ENCODE measurements around the gene PCOLCE2. TPM values are rescaled to one million over a fixed set of nuclear protein-coding genes. Genes with fewer than 3 reads are reported as not detected.

Gene PCOLCE2
- total RNA-seq, 1 donor from 2014 or later, result 5.4 TPM

GRCh38 chr3:142778541-142778940 is 110.3 kb downstream of the PCOLCE2 start:
- no peak overlapping the region for H3K4me3 Mint-ChIP-seq (ENCODE audit: unreplicated experiment)
- no peaks in the 10 kb centered on the region for H3K9me3 Mint-ChIP-seq (ENCODE audit: unreplicated experiment)
- Histone ChIP-seq H4K20me1 (ENCODE audit: insufficient read depth, low read length) (no peaks in the 10 kb centered on the region), H3K4me1 (ENCODE audit: insufficient read depth, low read length) (no peaks in the 10 kb centered on the region), H3K4me3 (ENCODE audit: insufficient read depth, low read depth, low read length) (no peak overlapping the region), H3K27ac (ENCODE audit: low read depth, low read length) (no peak overlapping the region), H2AFZ (ENCODE audit: low read depth, low read length) (no peak overlapping the region), H3K36me3 (ENCODE audit: insufficient read depth, low read length) (no peaks in the 10 kb centered on the region), H3K9ac (ENCODE audit: low read length) (no peak overlapping the region), H3K4me2 (ENCODE audit: low read length) (no peak overlapping the region), H3K27me3 (ENCODE audit: insufficient read depth, low read length) (no peaks in the 10 kb centered on the region), H3K9me3 (ENCODE audit: insufficient read depth, low read depth, low read length) (no peaks in the 10 kb centered on the region), H3K79me2 (ENCODE audit: insufficient read depth, low read length) (no peaks in the 10 kb centered on the region)
- FAIRE-seq (no peak), DNase-seq (ENCODE audit: low read depth) (no peak)
- TF ChIP-seq EZH2 (IDR thresholded peaks at IDR 0.05; ENCODE audit: insufficient read depth, low read length), result no peak
- no peak overlapping the region for H3K27ac Mint-ChIP-seq (ENCODE audit: unreplicated experiment)
- H3K4me1 Mint-ChIP-seq (ENCODE audit: low read depth, unreplicated experiment), result peaks cover 2% of the 10 kb centered on the region
- H3K36me3 Mint-ChIP-seq (ENCODE audit: low read depth, unreplicated experiment), result peaks cover 10% of the 10 kb centered on the region
- no peaks in the 10 kb centered on the region for H3K27me3 Mint-ChIP-seq (ENCODE audit: low read depth, unreplicated experiment)

GRCh38 chr3:142777927-142778326 is 111.0 kb downstream of the PCOLCE2 start:
- Mint-ChIP-seq H3K9me3 (ENCODE audit: unreplicated experiment) (no peaks in the 10 kb centered on the region), H3K27ac (ENCODE audit: unreplicated experiment) (no peak overlapping the region), H3K4me3 (ENCODE audit: unreplicated experiment) (no peak overlapping the region)

GRCh38 chr3:142768338-142768737 is 120.5 kb downstream of the PCOLCE2 start:
- H3K4me3 Mint-ChIP-seq (ENCODE audit: unreplicated experiment), result no peak overlapping the region
- H3K9me3 ChIP-seq (ENCODE audit: insufficient read depth, low read depth, low read length), result no peaks in the 10 kb centered on the region
- H3K9me3 Mint-ChIP-seq (ENCODE audit: unreplicated experiment), result no peaks in the 10 kb centered on the region
- no peak for FAIRE-seq
- DNase-seq (ENCODE audit: low read depth), result no peak
- H3K79me2 ChIP-seq (ENCODE audit: insufficient read depth, low read length), result no peaks in the 10 kb centered on the region
- H3K27ac Mint-ChIP-seq (ENCODE audit: unreplicated experiment), result no peak overlapping the region
- H3K9ac ChIP-seq (ENCODE audit: low read length), result no peak overlapping the region
- no peak overlapping the region for H3K27ac ChIP-seq (ENCODE audit: low read depth, low read length)
- H3K4me3 ChIP-seq (ENCODE audit: insufficient read depth, low read depth, low read length), result no peak overlapping the region
- H3K36me3 Mint-ChIP-seq (ENCODE audit: low read depth, unreplicated experiment), result peaks cover 8% of the 10 kb centered on the region
- H4K20me1 ChIP-seq (ENCODE audit: insufficient read depth, low read length), result no peaks in the 10 kb centered on the region
- H2AFZ ChIP-seq (ENCODE audit: low read depth, low read length), result no peak overlapping the region
- no peak for TF ChIP-seq EZH2 (IDR thresholded peaks at IDR 0.05; ENCODE audit: insufficient read depth, low read length)
- TF ChIP-seq CTCF (IDR thresholded peaks at IDR 0.05; ENCODE audit: insufficient read depth, low read depth, low read length), result no peak
- H3K4me1 ChIP-seq (ENCODE audit: insufficient read depth, low read length), result no peaks in the 10 kb centered on the region
- no peak overlapping the region for H3K4me2 ChIP-seq (ENCODE audit: low read length)
- peaks cover 2% of the 10 kb centered on the region for H3K36me3 ChIP-seq (ENCODE audit: insufficient read depth, low read length)
- H3K27me3 Mint-ChIP-seq (ENCODE audit: low read depth, unreplicated experiment), result no peaks in the 10 kb centered on the region
- H3K4me1 Mint-ChIP-seq (ENCODE audit: low read depth, unreplicated experiment), result peaks cover 3% of the 10 kb centered on the region
- H3K27me3 ChIP-seq (ENCODE audit: insufficient read depth, low read length), result no peaks in the 10 kb centered on the region

More at GRCh38 chr3:142777927-142778326, 111.0 kb downstream of the PCOLCE2 start:
- Mint-ChIP-seq H3K4me1 (ENCODE audit: low read depth, unreplicated experiment) (peaks cover 2% of the 10 kb centered on the region), H3K36me3 (ENCODE audit: low read depth, unreplicated experiment) (peaks cover 10% of the 10 kb centered on the region), H3K27me3 (ENCODE audit: low read depth, unreplicated experiment) (no peaks in the 10 kb centered on the region)
- no peaks in the 10 kb centered on the region for H4K20me1 ChIP-seq (ENCODE audit: insufficient read depth, low read length)
- H3K9ac ChIP-seq (ENCODE audit: low read length), result no peak overlapping the region
- no peaks in the 10 kb centered on the region for H3K4me1 ChIP-seq (ENCODE audit: insufficient read depth, low read length)
- H2AFZ ChIP-seq (ENCODE audit: low read depth, low read length), result no peak overlapping the region
- H3K36me3 ChIP-seq (ENCODE audit: insufficient read depth, low read length), result no peaks in the 10 kb centered on the region
- H3K4me2 ChIP-seq (ENCODE audit: low read length), result no peak overlapping the region
- no peaks in the 10 kb centered on the region for H3K9me3 ChIP-seq (ENCODE audit: insufficient read depth, low read depth, low read length)
- H3K4me3 ChIP-seq (ENCODE audit: insufficient read depth, low read depth, low read length), result no peak overlapping the region
- FAIRE-seq (no peak), DNase-seq (ENCODE audit: low read depth) (no peak)
- no peaks in the 10 kb centered on the region for H3K27me3 ChIP-seq (ENCODE audit: insufficient read depth, low read length)
- no peak overlapping the region for H3K27ac ChIP-seq (ENCODE audit: low read depth, low read length)
- TF ChIP-seq EZH2 (IDR thresholded peaks at IDR 0.05; ENCODE audit: insufficient read depth, low read length) (no peak), CTCF (IDR thresholded peaks at IDR 0.05; ENCODE audit: insufficient read depth, low read depth, low read length) (no peak)
- no peaks in the 10 kb centered on the region for H3K79me2 ChIP-seq (ENCODE audit: insufficient read depth, low read length)

Other genes starting within 250 kb of the PCOLCE2 start
- 15.7 and 19.2 TPM in 2 replicates for gene TRPC1, start 165.0 kb downstream of the PCOLCE2 start, total RNA-seq
- gene PAQR9, start 74.6 kb upstream of the PCOLCE2 start, total RNA-seq, result 0.22 and 0.23 TPM in 2 replicates
- gene U2SURP, start 112.5 kb upstream of the PCOLCE2 start, total RNA-seq, result 106 and 109 TPM in 2 replicates
- 11.8 and 13.4 TPM in 2 replicates for gene CHST2, start 230.7 kb upstream of the PCOLCE2 start, total RNA-seq

All from astrocyte (in vitro differentiated cells and primary cell).